Transverse colon (tissue), 4 donors: Measurements from ENCODE around the gene SCAP.
"Not testable (repeated sequence)": the region's sequence is repeated elsewhere in the genome, so short reads cannot be mapped to it uniquely, and the experiment has no call there.

Source experiments
- POLR2A ChIP-seq: fragments of 450-650 bp; IDR thresholded peaks from one replicate; pipeline ENCODE4 v1.6.1; 2016; ENCODE audit warnings: antibody characterized with exemption, mild to moderate bottlenecking, moderate library complexity
- POLR2AphosphoS5 ChIP-seq, 3 donors: sonication (generic); formaldehyde crosslinking; IDR thresholded peaks; one replicate each; pipeline ENCODE4 v1.6.1; 2016; ENCODE audit warnings: antibody characterized with exemption in 3 of 3
- TF ChIP-seq, protein P1 (sequence below), 5 experiments: fragments of 200-600 bp in 3 of 5; fragments of 450-650 bp in 2 of 5; sonication (generic) in 3 of 5; IDR thresholded peaks; 1 replicate in 2 of 5; 2 replicates in 3 of 5; pipeline ENCODE4 v1.5.1; 2016 to 2017; ENCODE audit warnings: antibody characterized with exemption in 5 of 5, inconsistent platforms in 3 of 5, mild to moderate bottlenecking in 2 of 5, moderate library complexity in 1 of 5

DNA sequence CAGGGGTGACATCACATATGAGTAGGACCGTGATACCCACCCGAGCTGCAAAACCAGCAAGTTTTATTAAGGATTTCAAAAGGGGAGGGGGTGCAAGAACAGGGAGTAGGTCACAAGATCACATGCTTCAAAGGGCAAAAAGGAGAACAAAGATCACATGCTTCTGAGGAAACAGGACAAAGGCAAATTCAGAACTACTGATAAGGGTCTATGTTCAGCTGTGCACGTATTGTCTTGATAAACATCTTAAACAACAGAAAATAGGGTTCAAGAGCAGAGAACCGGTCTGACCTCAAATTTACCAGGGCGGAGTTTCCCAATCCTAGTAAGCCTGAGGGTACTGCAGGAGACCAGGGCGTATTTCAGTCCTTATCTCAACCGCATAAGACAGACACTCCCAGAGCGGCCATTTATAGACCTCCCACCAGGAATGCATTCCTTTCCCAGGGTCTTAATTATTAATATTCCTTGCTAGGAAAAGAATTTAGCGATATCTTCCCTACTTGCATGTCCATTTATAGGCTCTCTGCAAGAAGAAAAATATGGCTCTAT, 16.1 kb downstream of the SCAP start:
- TF ChIP-seq, protein P1, sequence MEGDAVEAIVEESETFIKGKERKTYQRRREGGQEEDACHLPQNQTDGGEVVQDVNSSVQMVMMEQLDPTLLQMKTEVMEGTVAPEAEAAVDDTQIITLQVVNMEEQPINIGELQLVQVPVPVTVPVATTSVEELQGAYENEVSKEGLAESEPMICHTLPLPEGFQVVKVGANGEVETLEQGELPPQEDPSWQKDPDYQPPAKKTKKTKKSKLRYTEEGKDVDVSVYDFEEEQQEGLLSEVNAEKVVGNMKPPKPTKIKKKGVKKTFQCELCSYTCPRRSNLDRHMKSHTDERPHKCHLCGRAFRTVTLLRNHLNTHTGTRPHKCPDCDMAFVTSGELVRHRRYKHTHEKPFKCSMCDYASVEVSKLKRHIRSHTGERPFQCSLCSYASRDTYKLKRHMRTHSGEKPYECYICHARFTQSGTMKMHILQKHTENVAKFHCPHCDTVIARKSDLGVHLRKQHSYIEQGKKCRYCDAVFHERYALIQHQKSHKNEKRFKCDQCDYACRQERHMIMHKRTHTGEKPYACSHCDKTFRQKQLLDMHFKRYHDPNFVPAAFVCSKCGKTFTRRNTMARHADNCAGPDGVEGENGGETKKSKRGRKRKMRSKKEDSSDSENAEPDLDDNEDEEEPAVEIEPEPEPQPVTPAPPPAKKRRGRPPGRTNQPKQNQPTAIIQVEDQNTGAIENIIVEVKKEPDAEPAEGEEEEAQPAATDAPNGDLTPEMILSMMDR (IDR thresholded peaks at IDR 0.05), result not testable (repeated sequence)
- TF ChIP-seq POLR2A; POLR2AphosphoS5 (IDR thresholded peaks at IDR 0.05): not testable (repeated sequence)
